Endothelial cell of umbilical vein (primary cell): ENCODE results near the gene DPP6. TPM values are rescaled to one million over a fixed set of nuclear protein-coding genes. Genes with fewer than 3 reads are reported as not detected.

Experiments used
- BruUV-seq: library from RNA; stranded (reverse); fragments of 400-500 nt; replicated peaks from 2 replicates; lab custom pipeline; 2021; lab: Mats Ljungman, UMichigan
- CTCF ChIA-PET: fragments of 300-600, 350-600 bp; sonication (Branson Sonifier 250); formaldehyde crosslinking; loops from one replicate; lab custom pipeline; 2021; ENCODE audit warnings: antibody characterized with exemption, inconsistent platforms; lab: Charles Lee
- POLR2A ChIA-PET: fragments of 300-600, 350-600 bp; sonication (Branson Sonifier 250); formaldehyde crosslinking; loops from one replicate; lab custom pipeline; 2021; ENCODE audit warnings: antibody characterized with exemption, inconsistent platforms; lab: Charles Lee
- DNase-seq: peaks from one replicate; pipeline ENCODE4 v3.0.0-alpha.2; 2011; ENCODE audit warnings: low read depth, low spot score
- FAIRE-seq: peaks from 2 replicates; lab custom pipeline; 2011; peaks lifted over from hg19 to GRCh38; lab: Jason Lieb, UNC
- H2AFZ ChIP-seq: 2 replicates; pipeline ENCODE4 v1.6.0; 2012; ENCODE audit warnings: low read depth, low read length, control low read depth, inconsistent platforms
- H3K27ac ChIP-seq: 2 replicates; pipeline ENCODE4 v1.5.1; 2011; ENCODE audit warnings: low read depth, mild to moderate bottlenecking, control low read depth, low read length, moderate library complexity; ENCODE audit not compliant: insufficient read depth
- H3K27me3 ChIP-seq, 2 experiments: 2 replicates each; pipeline versions ENCODE4 v1.6.0 to v1.6.1; 2011; ENCODE audit warnings: low read length in 2 of 2, mixed read lengths in 1 of 2; ENCODE audit not compliant: control insufficient read depth in 2 of 2, insufficient read depth in 2 of 2
- H3K36me3 ChIP-seq, 2 experiments: 2 replicates in 1 of 2; 3 replicates in 1 of 2; pipeline ENCODE4 v1.5.1; 2011; ENCODE audit warnings: low read length in 2 of 2, mild to moderate bottlenecking in 1 of 2, moderate library complexity in 1 of 2; ENCODE audit not compliant: control insufficient read depth in 2 of 2, insufficient read depth in 2 of 2; ENCODE audit errors: extremely low read depth in 1 of 2
- H3K4me1 ChIP-seq: 3 replicates; pipeline ENCODE4 v1.5.1; 2011; ENCODE audit warnings: mild to moderate bottlenecking, low read length; ENCODE audit not compliant: control insufficient read depth, insufficient read depth; ENCODE audit errors: extremely low read depth
- H3K4me2 ChIP-seq: 2 replicates; pipeline ENCODE4 v1.6.1; 2011; ENCODE audit warnings: low read length, control low read depth, mixed read lengths; ENCODE audit not compliant: insufficient read depth
- H3K4me3 ChIP-seq, 3 experiments: fragments of 200-600 bp in 1 of 3; sonication (generic), shearing (Covaris generic) in 1 of 3; replicated peaks in 1 of 3; 2 replicates each; pipeline ENCODE4 v1.5.1; 2011 to 2016; ENCODE audit warnings: control low read depth in 3 of 3, low read length in 3 of 3, mild to moderate bottlenecking in 2 of 3, inconsistent platforms in 1 of 3, low read depth in 1 of 3, moderate library complexity in 1 of 3; ENCODE audit not compliant: insufficient read depth in 1 of 3
- H3K79me2 ChIP-seq: 2 replicates; pipeline ENCODE4 v1.6.0; 2012; ENCODE audit warnings: low read length, inconsistent platforms; ENCODE audit not compliant: control insufficient read depth, insufficient read depth
- H3K9ac ChIP-seq: replicated peaks from 2 replicates; pipeline ENCODE3; 2011; ENCODE audit warnings: low read length, control low read depth; ENCODE audit not compliant: insufficient read depth; ENCODE audit errors: extremely low read depth
- H3K9me1 ChIP-seq: replicated peaks from 3 replicates; pipeline ENCODE4 v1.6.0; 2011; ENCODE audit warnings: mild to moderate bottlenecking, low read length; ENCODE audit not compliant: control insufficient read depth, insufficient read depth; ENCODE audit errors: extremely low read depth
- H3K9me3 ChIP-seq: replicated peaks from 2 replicates; pipeline ENCODE4 v1.5.1; 2012; ENCODE audit warnings: low read length, inconsistent platforms; ENCODE audit not compliant: control insufficient read depth, insufficient read depth
- H4K20me1 ChIP-seq: replicated peaks from 2 replicates; pipeline ENCODE3; 2011; ENCODE audit warnings: mild to moderate bottlenecking, low read length; ENCODE audit not compliant: control insufficient read depth, insufficient read depth; ENCODE audit errors: extremely low read depth
- EZH2 ChIP-seq: IDR thresholded peaks from 2 replicates; pipeline ENCODE4 v1.6.1; 2012; ENCODE audit warnings: borderline replicate concordance, low read depth, mild to moderate bottlenecking, moderate library complexity, low read length, inconsistent platforms; ENCODE audit not compliant: severe bottlenecking
- FOS ChIP-seq: IDR thresholded peaks from 2 replicates; pipeline ENCODE4 v1.6.1; 2011; ENCODE audit warnings: mild to moderate bottlenecking, low read length, moderate library complexity, borderline replicate concordance; ENCODE audit not compliant: insufficient read depth
- GATA2 ChIP-seq: IDR thresholded peaks from 2 replicates; pipeline ENCODE4 v1.7.0; 2011; ENCODE audit warnings: low read depth, mild to moderate bottlenecking, moderate library complexity, mixed read lengths, low read length; ENCODE audit not compliant: insufficient read length, insufficient read depth
- JUN ChIP-seq: IDR thresholded peaks from 2 replicates; pipeline ENCODE4 v1.6.1; 2011; ENCODE audit warnings: borderline replicate concordance, low read depth; ENCODE audit not compliant: insufficient read length, insufficient read depth
- MYC ChIP-seq: IDR thresholded peaks from one replicate; pipeline ENCODE4 v1.6.1; 2011; ENCODE audit warnings: mild to moderate bottlenecking, low read depth, low read length
- POLR2A ChIP-seq: IDR thresholded peaks from 2 replicates; pipeline ENCODE4 v1.6.1; 2012; ENCODE audit warnings: low read depth, mild to moderate bottlenecking, control low read depth, low read length
- POLR2AphosphoS5 ChIP-seq: IDR thresholded peaks from 2 replicates; pipeline ENCODE4 v1.6.1; 2012; ENCODE audit warnings: low read depth, mild to moderate bottlenecking, control low read depth, low read length, moderate library complexity; ENCODE audit not compliant: insufficient read depth
- dilution Hi-C: fragments of 300-500 bp; cut with MboI; formaldehyde crosslinking; loops from one replicate; pipeline ENCODE4 v1.15.0; 2019; ENCODE audit warnings: low sequenced_read_pairs; ENCODE audit not compliant: extremely low pct_ligation_motif_present
- intact Hi-C: fragments of 100-400 bp; cut with micrococcal nuclease; formaldehyde crosslinking; loops from one replicate; pipeline ENCODE4 v1.10.0; 2022
- polyA plus RNA-seq, 4 experiments: library from polyadenylated mRNA; depleted of rRNA in 3 of 4; stranded (reverse) in 3 of 4; unstranded in 1 of 4; fragments of >200 nt; gene quantifications; 2 replicates each; pipeline versions ENCODE4 v1.2.1 to v1.2.3, GENCODE V29; 2011 to 2012; ENCODE audit warnings: missing spikeins in 1 of 4
- total RNA-seq: library from RNA; stranded (reverse); gene quantifications from 2 replicates; pipeline ENCODE4 v1.2.3, GENCODE V29; 2021
- TF ChIP-seq, protein P1 (sequence below): IDR thresholded peaks from 2 replicates; pipeline ENCODE4 v1.6.1; 2011; ENCODE audit not compliant: insufficient read depth, insufficient read length
- TF ChIP-seq, protein P2 (sequence below), 2 donors: IDR thresholded peaks; 1 replicate in 1 of 2; 2 replicates in 1 of 2; pipeline ENCODE4 v1.5.1; 2011; ENCODE audit warnings: low read length in 2 of 2, mild to moderate bottlenecking in 2 of 2, moderate library complexity in 2 of 2, control low read depth in 1 of 2, inconsistent platforms in 1 of 2, low read depth in 1 of 2; ENCODE audit not compliant: insufficient read depth in 1 of 2; ENCODE audit errors: extremely low read depth in 1 of 2

DPP6 gene
- total and polyA plus RNA-seq, 2 donors (not counting 3 experiments of a cell fraction or from before 2014, with no cell fraction given) = not detected

GRCh38 chr7:154326421-154326820 lies 274.2 kb downstream of the DPP6 start:
- dilution Hi-C loops = no loop called here
- no peak for DNase-seq
- Histone ChIP-seq H2AFZ (no peak overlapping the region), H3K27ac (no peak overlapping the region), H3K4me2 (no peak overlapping the region), H3K4me1 (no peaks in the 10 kb centered on the region), H3K36me3 (no peaks in the 10 kb centered on the region), H3K27me3 (no peaks in the 10 kb centered on the region), H3K79me2 (no peaks in the 10 kb centered on the region), H4K20me1 (no peaks in the 10 kb centered on the region), H3K9me3 (peaks cover 5% of the 10 kb centered on the region), H3K9me1 (no peaks in the 10 kb centered on the region), H3K9ac (no peak overlapping the region), H3K4me3 (no peak overlapping the region)
- ChIA-PET POLR2A (no interaction called here), CTCF (no interaction called here)
- no peak for FAIRE-seq
- BruUV-seq = no TSS peak
- TF ChIP-seq EZH2 (no peak), POLR2A (no peak), JUN (no peak), GATA2 (no peak), POLR2AphosphoS5 (no peak), FOS (no peak), MYC (no peak)
- TF ChIP-seq, protein P1, sequence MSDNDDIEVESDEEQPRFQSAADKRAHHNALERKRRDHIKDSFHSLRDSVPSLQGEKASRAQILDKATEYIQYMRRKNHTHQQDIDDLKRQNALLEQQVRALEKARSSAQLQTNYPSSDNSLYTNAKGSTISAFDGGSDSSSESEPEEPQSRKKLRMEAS = no peak
- TF ChIP-seq, protein P2, sequence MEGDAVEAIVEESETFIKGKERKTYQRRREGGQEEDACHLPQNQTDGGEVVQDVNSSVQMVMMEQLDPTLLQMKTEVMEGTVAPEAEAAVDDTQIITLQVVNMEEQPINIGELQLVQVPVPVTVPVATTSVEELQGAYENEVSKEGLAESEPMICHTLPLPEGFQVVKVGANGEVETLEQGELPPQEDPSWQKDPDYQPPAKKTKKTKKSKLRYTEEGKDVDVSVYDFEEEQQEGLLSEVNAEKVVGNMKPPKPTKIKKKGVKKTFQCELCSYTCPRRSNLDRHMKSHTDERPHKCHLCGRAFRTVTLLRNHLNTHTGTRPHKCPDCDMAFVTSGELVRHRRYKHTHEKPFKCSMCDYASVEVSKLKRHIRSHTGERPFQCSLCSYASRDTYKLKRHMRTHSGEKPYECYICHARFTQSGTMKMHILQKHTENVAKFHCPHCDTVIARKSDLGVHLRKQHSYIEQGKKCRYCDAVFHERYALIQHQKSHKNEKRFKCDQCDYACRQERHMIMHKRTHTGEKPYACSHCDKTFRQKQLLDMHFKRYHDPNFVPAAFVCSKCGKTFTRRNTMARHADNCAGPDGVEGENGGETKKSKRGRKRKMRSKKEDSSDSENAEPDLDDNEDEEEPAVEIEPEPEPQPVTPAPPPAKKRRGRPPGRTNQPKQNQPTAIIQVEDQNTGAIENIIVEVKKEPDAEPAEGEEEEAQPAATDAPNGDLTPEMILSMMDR (IDR thresholded peaks at IDR 0.05; ENCODE audit: extremely low read depth in 1 of 2, insufficient read depth in 1 of 2, low read depth in 1 of 2, low read length in 2 of 2) = no peak
- intact Hi-C loops = no loop called here
